IPS-NIHi7 (cell line): ENCODE measurements around the gene NF1.
A peak's percentile ranks its signal among the peaks of the same experiment; 100 is the strongest.
"Not testable (repeated sequence)": the region's sequence is repeated elsewhere in the genome, so short reads cannot be mapped to it uniquely, and the experiment has no call there.

Source experiments
- DNase-seq: peaks from one replicate; pipeline ENCODE4 v3.0.0; 2012; ENCODE audit warnings: mixed read lengths; ENCODE audit errors: extremely low spot score

The NF1 gene

DNA sequence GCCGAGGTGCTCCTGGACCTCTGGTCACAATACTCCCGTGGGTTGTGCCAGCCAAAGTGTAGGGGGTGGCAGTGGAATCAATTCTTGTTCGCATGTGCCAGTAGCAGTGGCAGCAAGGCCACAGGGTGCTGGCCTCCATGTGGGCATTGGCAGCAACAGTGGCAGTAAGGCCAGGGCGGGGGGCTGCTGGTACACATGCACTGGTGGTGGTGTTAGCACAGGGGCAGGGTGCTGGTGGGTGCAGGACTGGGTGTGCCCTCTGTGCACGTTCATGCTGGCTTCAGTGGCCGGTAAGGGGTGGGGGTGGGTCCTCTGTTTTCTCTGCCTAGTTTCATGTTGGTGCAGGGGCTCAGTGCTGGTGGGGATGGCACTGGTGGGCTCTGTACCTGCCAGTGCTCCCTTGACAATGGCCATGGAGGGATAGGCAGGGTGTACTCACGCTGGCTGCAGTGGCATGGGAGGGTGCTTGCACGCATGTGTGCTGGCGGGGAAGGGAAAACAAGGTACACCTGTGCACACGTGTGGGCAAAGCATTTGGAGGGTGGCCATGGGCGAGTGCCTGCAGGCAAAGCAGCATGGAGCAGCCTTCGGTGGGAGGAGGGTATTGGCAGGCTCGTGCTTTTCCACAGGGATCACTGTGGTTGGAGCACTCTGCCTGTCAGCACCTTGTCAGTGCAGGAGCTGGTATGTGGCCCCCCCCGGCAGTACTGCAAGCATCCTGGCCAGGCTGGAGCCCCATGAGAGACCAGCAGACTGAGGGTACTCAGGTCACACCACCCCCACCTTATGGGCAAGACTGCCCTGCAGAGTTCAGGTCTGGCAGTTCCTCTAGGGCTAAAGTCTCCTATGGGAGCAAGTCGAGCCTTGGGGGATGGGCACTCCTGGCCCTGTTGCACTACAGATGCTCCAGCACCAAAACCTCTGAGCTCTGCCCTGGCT lies 35.8 kb downstream of the NF1 start:
- no peak for DNase-seq

DNA sequence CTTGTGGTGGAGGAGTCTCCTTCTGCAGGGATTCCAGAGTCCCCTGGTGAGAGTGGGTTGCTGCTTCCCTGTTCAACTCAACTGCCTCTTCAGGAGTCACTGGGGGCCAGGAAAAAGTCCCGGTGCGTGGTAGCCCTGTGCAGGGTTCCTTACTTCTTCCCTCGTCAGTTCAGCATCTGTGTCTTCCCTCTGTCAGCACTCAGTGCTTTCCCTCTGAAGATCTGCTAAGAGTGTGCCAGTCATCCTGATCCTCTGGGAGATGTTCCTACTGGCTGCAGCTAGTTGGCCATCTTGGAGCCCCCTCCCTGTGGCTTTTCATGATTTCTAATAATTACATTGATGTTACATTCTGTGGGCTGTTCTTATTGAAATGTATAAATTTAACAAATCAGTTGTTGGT lies 36.5 kb downstream of the NF1 start:
- no peak for DNase-seq

DNA sequence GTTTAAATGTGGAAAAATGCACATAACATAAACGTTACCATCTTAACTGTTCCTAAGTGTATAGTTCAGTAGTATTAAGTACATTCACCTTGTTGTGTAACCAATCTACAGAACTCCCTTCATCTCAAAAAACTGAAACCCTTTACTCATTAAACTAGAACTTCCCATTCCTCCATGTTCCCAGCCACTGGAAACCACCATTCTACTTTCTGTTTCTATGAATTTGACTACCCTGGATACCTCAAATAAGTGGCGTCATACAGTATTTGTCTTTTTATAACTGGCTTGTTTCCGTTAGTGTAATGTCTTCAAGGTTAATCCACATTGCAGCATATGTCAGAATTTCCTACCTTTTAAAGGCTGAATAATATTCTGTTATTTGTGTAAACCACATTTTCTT lies 38.2 kb downstream of the NF1 start:
- no peak for DNase-seq

DNA sequence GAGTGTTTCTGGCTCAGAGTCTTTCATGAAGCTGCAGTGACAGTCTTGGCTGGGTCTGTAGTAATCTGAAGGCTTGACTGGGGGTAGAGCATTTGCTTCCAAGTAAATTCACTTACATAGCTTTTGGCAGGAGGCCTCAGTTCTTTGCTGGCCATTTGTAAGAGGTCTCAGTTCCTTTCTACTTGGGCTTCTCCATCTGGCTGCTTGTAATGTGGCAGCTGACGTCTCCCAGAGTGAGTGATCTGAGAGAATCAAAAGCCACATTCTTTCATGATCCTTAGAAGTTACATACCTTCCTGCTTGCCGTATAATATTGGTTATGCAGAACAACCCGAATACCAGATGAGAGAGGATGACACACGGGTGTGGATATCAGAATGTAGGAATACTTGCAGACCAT lies 39.8 kb downstream of the NF1 start:
- no peak for DNase-seq

DNA sequence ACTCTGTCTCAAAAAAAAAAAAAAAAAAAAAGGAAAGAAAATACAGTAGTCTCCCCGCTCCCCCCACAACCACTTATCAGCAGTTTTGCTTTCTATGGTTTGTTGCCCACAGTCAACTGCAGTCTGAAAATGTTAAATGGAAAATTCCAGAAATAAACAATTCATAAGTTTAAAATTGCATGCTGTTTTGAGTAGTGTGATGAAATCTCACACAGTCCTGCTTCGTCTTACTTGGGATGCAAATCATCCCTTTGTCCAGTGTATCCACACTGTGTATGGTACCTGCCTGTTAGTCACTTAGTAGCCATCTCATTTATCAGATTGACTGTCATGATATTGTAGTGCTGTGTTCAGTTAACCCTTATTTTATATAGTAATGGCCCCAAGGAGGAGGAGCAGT lies 41.5 kb downstream of the NF1 start:
- DNase-seq: no peak

DNA sequence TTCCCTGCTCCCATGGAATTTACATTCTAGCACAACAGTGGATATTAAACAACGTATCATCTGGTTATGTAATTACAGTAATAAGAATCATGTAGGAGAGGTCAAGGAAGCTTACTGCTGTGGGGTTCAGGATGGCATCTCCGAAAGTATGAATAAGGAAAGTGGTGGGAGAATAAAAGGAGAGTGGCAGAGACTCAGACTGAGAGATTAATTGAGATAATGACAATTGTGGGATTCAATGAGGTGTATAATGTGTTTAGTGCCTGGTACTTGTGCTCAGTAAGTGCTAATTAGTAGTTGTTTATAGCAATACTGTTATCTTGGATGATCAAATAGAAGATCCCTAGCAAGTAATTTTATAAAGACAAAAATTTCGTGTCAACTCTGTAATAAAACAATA lies 45.3 kb downstream of the NF1 start:
- DNase-seq: no peak

DNA sequence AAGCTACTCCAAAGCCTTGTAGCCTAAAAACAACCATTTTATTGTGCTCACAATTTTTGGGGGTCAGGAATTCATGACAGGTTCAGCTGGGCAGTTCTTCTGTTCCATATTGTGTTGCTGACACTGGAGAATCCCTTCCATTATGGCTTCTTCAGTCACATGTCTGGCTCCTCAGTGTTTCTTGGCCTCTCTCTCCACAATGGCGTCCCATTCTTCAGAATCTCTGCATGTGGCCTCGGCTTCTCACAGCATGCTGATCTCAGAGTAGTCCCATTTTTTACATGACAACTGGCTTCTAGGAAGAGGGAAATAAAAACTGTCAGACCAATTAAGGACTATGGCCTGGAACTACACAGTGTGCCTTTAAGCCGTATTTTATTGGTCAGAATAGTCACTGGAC lies 49.7 kb downstream of the NF1 start:
- peak; percentile 15 for DNase-seq

DNA sequence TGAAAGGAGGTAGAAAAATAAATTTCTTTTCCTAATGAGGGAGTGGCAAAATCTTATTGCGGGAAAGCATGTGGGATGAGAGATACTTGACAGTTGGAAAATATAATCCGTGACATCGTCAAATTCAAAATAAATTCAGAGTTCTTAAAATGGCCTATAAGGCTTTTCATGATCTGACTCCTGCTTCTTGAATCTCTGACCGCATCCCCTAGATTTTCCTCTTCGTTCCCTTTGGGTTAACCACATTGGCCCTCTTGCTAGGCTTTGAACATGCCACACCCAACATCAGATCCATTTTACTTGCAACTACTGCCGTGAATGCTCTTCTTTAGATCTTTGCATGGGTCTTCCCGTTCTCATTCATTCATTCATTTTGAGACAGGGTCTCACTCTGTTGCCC lies 50.1 kb downstream of the NF1 start:
- no peak for DNase-seq

DNA sequence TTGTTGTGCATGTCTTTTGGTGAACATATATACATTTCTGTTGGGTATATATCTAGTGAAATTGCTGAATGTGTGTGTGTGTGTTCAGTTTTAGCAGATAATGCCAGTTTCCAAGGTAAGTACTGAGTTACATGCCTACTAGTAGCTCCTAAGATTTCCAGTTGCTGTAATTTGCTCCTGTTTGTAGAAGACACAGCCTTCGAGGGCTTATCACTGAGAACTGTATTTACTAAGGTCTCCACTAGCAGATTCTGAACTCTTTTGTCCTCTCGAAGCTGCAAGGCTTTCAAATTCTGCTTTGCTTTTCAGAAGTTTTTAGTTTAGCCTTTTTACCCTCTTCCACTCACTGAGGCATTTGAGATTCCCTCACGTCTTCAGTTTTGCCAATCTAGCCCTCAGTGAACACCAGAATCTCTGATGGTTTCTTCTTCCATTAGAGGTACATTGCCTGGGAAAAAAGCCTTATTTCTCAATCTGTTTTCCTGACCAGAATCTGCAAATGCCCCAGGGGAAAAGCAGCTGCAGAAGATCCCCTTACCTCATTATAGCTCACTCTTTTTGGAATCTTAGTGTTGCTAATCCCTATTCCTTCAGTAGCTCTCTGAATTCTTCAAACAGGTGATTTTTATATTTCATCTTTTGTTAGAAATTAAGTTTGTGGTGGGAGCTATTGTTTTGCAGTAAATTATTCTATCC lies 52.9 kb downstream of the NF1 start:
- no peak for DNase-seq

DNA sequence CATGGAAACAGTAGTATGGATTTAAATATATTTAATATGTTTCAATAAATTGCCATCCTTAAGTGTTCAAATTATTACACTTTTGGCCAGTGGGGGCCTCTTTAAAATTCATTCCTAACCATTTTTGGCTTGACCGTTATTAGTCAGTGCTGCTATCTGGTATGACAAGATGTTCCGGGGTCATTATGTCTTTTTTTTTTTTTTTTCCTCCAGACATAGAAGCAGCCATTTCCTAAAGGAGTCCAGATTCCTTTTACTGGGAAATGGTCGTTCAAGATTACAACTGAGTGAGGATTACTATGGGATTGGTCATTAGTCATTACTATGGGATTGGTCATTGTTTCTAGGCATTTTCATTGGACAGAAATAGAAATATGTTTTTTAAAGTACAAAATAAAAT lies 53.4 kb downstream of the NF1 start:
- no peak for DNase-seq

DNA sequence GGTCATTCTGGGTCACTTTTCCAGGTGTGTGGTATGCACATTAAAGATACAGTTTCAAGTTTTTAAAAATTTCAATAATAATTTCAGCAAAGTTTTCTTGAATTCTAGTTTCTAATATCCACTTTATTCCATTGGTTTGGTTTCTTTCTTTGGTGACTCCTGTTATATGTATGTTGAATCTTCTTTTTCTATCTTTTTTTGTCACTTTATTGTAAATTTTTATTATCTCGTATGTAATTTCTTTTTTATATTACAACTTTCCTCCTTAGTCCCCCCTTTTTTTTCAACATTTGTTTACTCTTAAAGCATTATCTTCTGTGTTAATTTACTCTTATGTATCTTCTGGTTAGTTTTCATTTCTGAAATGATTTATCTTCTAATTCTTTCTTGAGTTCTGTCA lies 57.5 kb downstream of the NF1 start:
- DNase-seq: no peak

DNA sequence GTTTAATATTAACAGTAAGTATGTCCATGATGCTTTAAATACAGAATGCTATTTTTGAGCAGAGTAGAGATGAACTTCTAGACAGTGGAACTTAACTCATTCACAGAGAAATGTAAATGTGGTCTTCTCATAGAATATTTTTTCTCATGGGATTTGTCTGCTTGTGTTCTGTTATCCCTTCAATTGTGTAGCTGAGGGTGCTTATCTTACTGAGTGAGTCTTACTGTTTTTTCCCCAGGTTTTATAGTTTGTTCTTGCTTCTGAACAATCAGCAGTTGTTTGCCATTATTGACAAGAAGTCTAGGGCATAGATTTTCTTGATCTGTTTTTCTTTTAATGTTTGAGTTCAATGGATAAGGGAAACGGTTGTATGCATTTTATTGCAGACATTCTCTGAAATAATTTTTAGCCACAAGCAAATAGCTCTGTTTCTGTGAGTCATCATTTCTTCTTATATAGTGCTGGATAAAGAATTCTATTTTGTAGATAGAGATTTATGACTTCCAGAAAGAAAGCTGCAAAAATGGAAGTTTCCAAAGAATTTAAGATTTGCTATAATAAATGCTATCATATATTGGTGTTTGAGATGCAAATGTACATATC lies 60.5 kb downstream of the NF1 start:
- DNase-seq: no peak

DNA sequence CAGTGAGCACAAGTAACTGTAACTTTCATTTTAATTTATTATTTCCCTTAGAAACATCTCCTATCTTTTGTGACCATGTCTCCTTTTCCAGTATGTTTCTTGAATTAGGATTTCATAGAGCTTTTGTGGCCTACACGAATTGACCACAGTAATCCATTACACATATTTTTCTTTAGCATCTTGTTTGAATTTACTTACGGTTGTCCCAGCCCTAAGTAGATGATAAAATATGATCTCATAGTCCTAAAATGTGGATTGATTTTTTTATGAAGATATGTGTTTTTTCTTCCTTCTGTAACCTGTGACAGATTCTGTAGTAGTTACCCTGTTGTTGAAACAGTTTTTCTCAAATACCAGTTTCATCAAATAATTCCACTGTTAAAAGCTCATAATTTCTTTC lies 61.5 kb downstream of the NF1 start:
- DNase-seq: no peak

DNA sequence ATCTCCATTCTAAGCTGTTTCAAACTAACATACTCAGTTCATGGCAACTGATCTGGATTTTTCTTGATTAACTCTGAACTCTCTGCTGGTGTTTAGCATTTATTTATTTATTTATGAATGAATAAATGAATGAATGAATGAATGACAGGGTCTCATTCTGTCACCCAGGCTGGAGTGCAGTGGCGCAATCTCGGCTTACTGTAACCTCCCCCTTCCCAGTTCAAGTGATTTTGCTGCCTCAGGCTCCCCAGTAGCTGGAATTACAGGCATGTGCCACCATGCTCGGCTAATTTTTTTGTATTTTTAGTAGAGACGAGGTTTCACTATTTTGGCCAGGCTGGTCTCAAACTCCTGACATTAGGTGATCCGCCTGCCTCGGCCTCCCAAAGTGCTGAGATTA lies 62.1 kb downstream of the NF1 start:
- not testable (repeated sequence) for DNase-seq

DNA sequence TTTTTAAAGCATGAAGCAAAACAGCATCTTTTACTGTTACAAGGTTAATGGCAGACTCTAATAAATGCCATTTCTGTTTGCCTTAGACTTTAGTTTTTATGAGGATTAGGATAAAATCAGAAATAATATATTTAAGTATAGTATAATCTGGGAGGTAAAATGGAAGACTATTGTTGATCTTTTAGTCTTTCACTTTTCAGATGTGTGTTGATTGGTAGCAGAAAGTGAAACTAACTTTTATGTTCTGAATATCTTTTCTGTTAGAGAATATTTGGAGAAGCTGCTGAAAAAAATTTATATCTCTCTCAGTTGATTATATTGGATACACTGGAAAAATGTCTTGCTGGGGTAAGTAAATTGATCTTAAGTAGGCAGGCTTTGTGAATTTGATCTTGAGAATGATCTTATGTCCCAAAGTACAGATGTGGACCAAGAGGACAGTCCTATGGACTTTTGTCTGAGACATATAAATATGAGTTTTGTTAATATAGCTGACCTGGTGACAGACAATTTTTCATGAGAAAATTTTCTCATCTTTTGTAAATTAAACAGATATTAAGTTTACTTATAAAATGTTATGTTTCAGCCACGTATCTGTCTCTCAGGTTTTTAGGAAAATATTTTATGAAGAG lies 64.1 kb downstream of the NF1 start:
- DNase-seq: no peak

DNA sequence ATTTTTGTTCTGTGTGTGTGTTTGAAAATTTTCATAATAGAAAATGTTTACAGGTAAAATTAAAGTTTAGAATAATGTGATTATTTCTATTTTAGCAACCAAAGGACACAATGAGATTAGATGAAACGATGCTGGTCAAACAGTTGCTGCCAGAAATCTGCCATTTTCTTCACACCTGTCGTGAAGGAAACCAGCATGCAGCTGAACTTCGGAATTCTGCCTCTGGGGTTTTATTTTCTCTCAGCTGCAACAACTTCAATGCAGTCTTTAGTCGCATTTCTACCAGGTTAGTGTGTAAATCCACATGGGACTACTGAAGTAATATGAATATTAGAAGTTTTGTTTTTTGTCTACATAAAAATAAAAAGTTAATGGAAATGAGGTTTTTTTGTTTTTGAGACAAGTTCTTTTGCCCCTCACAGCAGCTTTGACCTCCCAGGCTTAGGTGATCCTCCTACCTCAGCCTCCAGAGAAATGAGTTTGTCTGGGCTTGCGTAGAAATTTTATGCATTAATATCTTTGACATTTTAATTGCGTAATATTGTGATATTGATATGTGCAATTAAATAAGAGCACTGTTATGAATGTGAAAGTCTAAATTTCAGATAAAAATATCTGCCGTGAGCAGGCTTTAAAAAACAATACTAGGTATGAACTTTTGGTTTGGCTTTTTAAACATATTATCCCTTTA lies 68.5 kb downstream of the NF1 start:
- DNase-seq: no peak

DNA sequence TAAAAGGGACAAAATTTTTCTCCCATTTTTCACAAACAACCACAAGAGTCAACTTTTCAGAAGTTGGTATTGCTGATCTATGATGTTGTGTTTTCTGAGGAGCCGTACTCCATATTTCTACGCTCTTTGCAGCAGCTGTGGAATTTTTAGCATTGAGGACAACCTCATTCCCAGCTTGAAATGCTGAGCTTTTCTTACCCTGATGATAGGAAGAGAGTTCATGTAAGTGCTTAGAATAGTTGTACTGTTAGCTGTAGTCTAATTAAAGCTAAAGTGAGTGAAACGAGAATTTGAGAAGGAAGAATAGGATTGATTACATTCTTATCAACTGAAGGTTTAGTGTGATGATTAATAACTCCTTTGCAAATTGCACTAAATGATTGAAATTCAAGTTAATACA lies 72.3 kb downstream of the NF1 start:
- no peak for DNase-seq

DNA sequence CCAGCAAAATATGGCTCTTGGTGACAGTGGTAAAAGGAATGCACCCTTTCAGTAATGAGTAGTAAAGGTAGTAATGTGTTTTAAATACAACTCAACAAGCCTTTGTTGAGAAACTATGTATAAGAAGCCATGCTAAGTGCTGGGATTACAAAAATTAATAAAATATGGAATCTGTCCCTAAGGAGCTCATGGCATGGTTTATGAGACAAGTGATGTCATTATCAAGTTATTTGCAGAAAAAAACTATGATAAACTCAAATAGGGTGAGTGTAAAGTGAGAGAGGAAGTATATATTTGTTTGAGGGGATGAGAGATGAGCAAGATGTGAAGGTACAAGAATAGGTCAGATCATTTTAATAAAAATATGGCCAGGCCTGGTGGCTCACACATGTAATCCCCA lies 76.9 kb downstream of the NF1 start:
- no peak for DNase-seq

DNA sequence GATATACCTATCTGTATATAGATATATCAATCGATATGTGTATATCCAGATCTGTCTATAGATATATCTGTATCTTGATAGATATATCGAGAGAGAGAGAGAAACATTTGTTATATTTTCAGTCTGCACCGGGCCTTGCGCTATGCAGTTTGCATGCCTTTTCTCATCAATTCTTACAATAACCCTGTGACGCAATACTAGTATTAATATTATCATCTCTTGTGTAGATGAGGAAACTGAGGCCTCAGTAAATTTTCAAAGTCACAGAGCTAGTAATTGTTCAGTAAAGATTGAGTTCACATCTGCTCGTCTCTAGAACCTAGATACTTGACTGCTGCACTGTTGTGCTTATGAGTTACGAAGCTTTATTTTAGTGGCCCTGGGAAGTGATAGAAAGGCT lies 77.6 kb downstream of the NF1 start:
- no peak for DNase-seq

DNA sequence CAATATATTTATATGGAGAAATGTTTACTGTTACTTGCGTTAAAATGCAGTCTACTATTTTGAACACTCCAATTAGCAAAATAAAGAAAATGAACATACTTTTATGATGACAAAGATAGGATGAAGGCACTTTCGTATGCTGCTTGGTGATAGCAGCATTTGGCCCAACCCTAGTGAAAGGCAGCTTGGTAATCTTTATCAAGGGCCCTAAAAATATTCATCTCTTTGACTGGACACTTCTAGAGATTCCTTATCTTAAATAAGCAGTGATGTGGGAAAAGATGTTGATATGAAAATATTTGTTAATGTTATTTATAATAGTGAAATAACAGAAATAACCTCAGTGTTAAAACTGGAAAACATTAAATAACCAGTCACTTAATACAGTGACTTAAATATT lies 79.4 kb downstream of the NF1 start:
- no peak for DNase-seq

DNA sequence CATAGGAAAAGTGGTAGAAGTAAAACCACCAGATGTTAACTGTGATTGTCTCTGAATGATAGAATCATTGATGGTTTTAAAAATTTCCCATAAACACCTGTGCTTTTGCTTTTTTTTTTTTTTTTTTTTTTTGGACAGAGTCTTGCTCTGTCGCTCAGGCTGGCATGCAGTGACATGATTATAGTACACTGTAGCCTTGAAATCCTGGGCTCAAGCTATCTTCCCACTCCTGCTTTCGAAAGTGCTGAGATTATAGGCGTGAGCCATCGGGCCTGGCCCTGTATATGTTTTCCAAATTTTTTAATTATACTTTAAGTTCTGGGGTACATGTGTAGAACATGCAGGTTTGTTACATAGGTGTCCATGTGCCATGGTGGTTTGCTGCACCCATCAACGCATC lies 80.5 kb downstream of the NF1 start:
- DNase-seq: no peak

DNA sequence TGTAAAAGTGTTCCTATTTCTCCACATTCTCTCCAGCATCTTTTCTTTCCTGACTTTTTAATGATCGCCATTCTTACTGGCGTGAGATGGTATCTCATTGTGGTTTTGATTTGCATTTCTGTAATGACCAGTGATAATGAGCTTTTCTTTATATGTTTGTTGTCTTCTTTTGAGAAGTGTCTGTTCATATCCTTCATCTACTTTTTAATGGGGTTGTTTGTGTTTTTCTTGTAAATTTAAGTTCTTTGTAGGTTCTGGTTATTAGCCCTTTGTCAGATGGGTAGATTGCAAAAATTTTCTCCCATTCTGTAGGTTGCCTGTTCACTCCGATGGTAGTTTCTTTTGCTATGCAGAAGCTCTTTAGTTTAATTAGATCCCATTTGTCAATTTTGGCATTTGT lies 81.4 kb downstream of the NF1 start:
- DNase-seq: not testable (repeated sequence)
